HepG2 (cell line): ENCODE results near the gene WFDC10A. TPM values are rescaled to one million over a fixed set of nuclear protein-coding genes. Genes with fewer than 3 reads are reported as not detected.
A peak's percentile ranks its signal among the peaks of the same experiment; 100 is the strongest.

Experiments
- CREB1 ChIP-seq, 2 experiments: fragments of 450-650 bp in 1 of 2; IDR thresholded peaks; 2 replicates each; pipeline ENCODE4 v1.6.1; 2016 to 2017; ENCODE audit warnings: control low read depth in 1 of 2, mild to moderate bottlenecking in 1 of 2, missing compliant biosample characterization in 1 of 2, missing genetic modification characterization in 1 of 2
- ERF ChIP-seq: IDR thresholded peaks from 2 replicates; pipeline ENCODE4 v1.6.1; 2018; ENCODE audit warnings: missing biosample characterization, missing genetic modification reagents
- FOXK1 ChIP-seq: sonication (generic); formaldehyde crosslinking; IDR thresholded peaks from 2 replicates; pipeline ENCODE4 v1.4.0; 2020; ENCODE audit warnings: low read depth, missing genetic modification reagents, borderline replicate concordance
- HDAC2 ChIP-seq: sonication (generic); formaldehyde crosslinking; IDR thresholded peaks from 2 replicates; pipeline ENCODE4 v1.4.0; 2020; ENCODE audit warnings: missing genetic modification reagents
- HHEX ChIP-seq: IDR thresholded peaks from 2 replicates; pipeline ENCODE4 v1.6.1; 2016; ENCODE audit warnings: control low read depth
- ISX ChIP-seq: sonication (generic); formaldehyde crosslinking; conservative IDR thresholded peaks from 2 replicates; pipeline ENCODE4 v1.5.0; 2020; ENCODE audit warnings: missing genetic modification reagents
- KDM5B ChIP-seq: sonication (generic); formaldehyde crosslinking; IDR thresholded peaks from 2 replicates; pipeline ENCODE4 v1.4.0; 2020; ENCODE audit warnings: missing genetic modification reagents, mild to moderate bottlenecking, borderline replicate concordance
- KLF15 ChIP-seq: sonication (generic); formaldehyde crosslinking; IDR thresholded peaks from 2 replicates; pipeline ENCODE4 v1.8.1; 2023; ENCODE audit warnings: borderline replicate concordance, mild to moderate bottlenecking, inconsistent platforms, missing genetic modification reagents, mixed read lengths
- MYC ChIP-seq: sonication (generic); formaldehyde crosslinking; IDR thresholded peaks from 2 replicates; pipeline ENCODE4 v1.9.0; 2021; ENCODE audit warnings: missing genetic modification reagents, borderline replicate concordance
- NFIC ChIP-seq: IDR thresholded peaks from 2 replicates; pipeline ENCODE4 v1.6.1; 2012; ENCODE audit warnings: mild to moderate bottlenecking, low read length, inconsistent platforms
- NPAS2 ChIP-seq: sonication (generic); formaldehyde crosslinking; IDR thresholded peaks from 2 replicates; pipeline ENCODE4 v1.8.0; 2022; ENCODE audit warnings: mild to moderate bottlenecking, missing genetic modification reagents, borderline replicate concordance
- PAF1 ChIP-seq: IDR thresholded peaks from 2 replicates; pipeline ENCODE4 v1.6.1; 2016; ENCODE audit warnings: missing genetic modification reagents, missing compliant biosample characterization
- PHF21A ChIP-seq: sonication (generic); formaldehyde crosslinking; IDR thresholded peaks from 2 replicates; pipeline ENCODE4 v1.5.0; 2020; ENCODE audit warnings: mild to moderate bottlenecking, missing genetic modification reagents
- SALL1 ChIP-seq: sonication (generic); formaldehyde crosslinking; IDR thresholded peaks from 2 replicates; pipeline ENCODE4 v1.8.0; 2022; ENCODE audit warnings: mild to moderate bottlenecking, missing genetic modification reagents
- SRSF4 ChIP-seq: fragments of 200-400 bp; formaldehyde crosslinking; IDR thresholded peaks from one replicate; pipeline ENCODE4 v1.6.1; 2018; ENCODE audit warnings: mild to moderate bottlenecking, low read depth, low read length, moderate library complexity; ENCODE audit not compliant: poor library complexity, severe bottlenecking
- ZBTB1 ChIP-seq: sonication (generic); formaldehyde crosslinking; IDR thresholded peaks from 2 replicates; pipeline ENCODE4 v1.4.0; 2020; ENCODE audit warnings: missing genetic modification reagents, borderline replicate concordance
- ZNF121 ChIP-seq: sonication (generic); formaldehyde crosslinking; IDR thresholded peaks from 2 replicates; pipeline ENCODE4 v1.5.0; 2020; ENCODE audit warnings: mild to moderate bottlenecking, missing genetic modification reagents
- ZNF34 ChIP-seq: sonication (generic); formaldehyde crosslinking; IDR thresholded peaks from 2 replicates; pipeline ENCODE4 v1.4.0; 2020; ENCODE audit warnings: mild to moderate bottlenecking, missing genetic modification reagents, borderline replicate concordance
- ZNF343 ChIP-seq: sonication (generic); formaldehyde crosslinking; IDR thresholded peaks from 2 replicates; pipeline ENCODE4 v1.4.0; 2020; ENCODE audit warnings: mild to moderate bottlenecking, missing genetic modification reagents
- ZNF567 ChIP-seq: sonication (generic); formaldehyde crosslinking; IDR thresholded peaks from 2 replicates; pipeline ENCODE4 v1.8.1; 2023; ENCODE audit warnings: mild to moderate bottlenecking, missing genetic modification reagents, borderline replicate concordance
- ZNF788 ChIP-seq: sonication (generic); formaldehyde crosslinking; IDR thresholded peaks from 2 replicates; pipeline ENCODE4 v1.5.0; 2020; ENCODE audit warnings: mild to moderate bottlenecking, missing genetic modification reagents, borderline replicate concordance
- polyA plus RNA-seq, 8 experiments: library from polyadenylated mRNA; depleted of rRNA in 3 of 8; stranded (reverse) in 7 of 8; unstranded in 1 of 8; fragments of >200 nt; fragmentation: Illumina TruSeq in 4 of 8; extraction: Trizol in 4 of 8; gene quantifications; 2 replicates each; pipeline versions ENCODE4 v1.2.1 to v1.2.3, GENCODE V29; 2011 to 2016; ENCODE audit warnings: low read depth in 4 of 8, missing spikeins in 1 of 8, mixed read lengths in 1 of 8; ENCODE audit not compliant: insufficient read depth in 1 of 8
- total RNA-seq, 5 experiments: library from RNA; depleted of rRNA; stranded (reverse); fragments of >200 nt; fragmentation: Illumina TruSeq; extraction: Trizol; gene quantifications; 2 replicates each; pipeline ENCODE4 v1.2.3, GENCODE V29; 2016; ENCODE audit warnings: low read depth in 1 of 5
- TF ChIP-seq, protein P1 (sequence below): sonication (generic); formaldehyde crosslinking; IDR thresholded peaks from 2 replicates; pipeline ENCODE4 v1.5.0; 2020; ENCODE audit warnings: mild to moderate bottlenecking, missing genetic modification reagents, borderline replicate concordance
- TF ChIP-seq, protein P2 (sequence below): sonication (generic); formaldehyde crosslinking; IDR thresholded peaks from 2 replicates; pipeline ENCODE4 v1.8.1; 2023; ENCODE audit warnings: mild to moderate bottlenecking, moderate library complexity, missing genetic modification reagents

The WFDC10A gene
- total and polyA plus RNA-seq, 2 of the 13 experiments (the other 11 are each of a cell fraction or from before 2014, with no cell fraction given): not detected

DNA sequence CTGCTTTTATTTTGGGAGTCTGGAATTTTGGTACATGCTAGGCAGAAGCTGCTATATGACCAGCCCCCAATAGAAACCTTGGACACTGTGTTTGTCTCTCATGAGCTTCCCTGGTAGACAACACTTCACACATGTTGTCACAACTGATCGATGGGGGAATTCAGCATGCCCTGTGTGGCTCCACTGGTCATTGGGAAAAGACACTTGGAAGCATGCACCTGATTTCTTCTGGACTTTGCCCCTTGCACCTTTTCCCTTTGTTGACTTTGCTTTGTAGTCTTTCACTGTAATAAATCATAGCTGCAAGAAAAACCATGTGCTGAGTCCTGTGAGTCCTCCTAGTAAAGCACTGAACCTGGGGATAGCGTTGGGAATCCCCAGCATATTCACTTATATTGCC, 7.9 kb upstream of the WFDC10A start (continued):
- no peak for TF ChIP-seq KLF15 (CRISPR knock-in tag)
- 0 out of 2 replicates have a peak, but pooled peaks have one; percentile 29 for TF ChIP-seq HDAC2 (CRISPR knock-in tag)
- TF ChIP-seq PAF1 (CRISPR knock-in tag): no peak
- TF ChIP-seq ZBTB1 (CRISPR knock-in tag): no peak
- TF ChIP-seq SRSF4: no peak
- no peak for TF ChIP-seq CREB1 (IDR thresholded peaks at IDR 0.05)
- TF ChIP-seq CREB1 (CRISPR knock-in tag; IDR thresholded peaks at IDR 0.05): no peak
- TF ChIP-seq KDM5B: no peak
- TF ChIP-seq MYC: no peak
- TF ChIP-seq NFIC: no peak
- TF ChIP-seq ZNF121: no peak
- no peak for TF ChIP-seq NPAS2 (CRISPR knock-in tag)
- no peak for TF ChIP-seq ZNF34 (CRISPR knock-in tag)
- TF ChIP-seq ZNF788: no peak
- TF ChIP-seq ZNF567 (CRISPR knock-in tag): no peak
- peak; percentile 85; the same call in 1 of the 2 replicates for TF ChIP-seq ZNF343 (CRISPR knock-in tag)
- TF ChIP-seq HHEX: 0 out of 2 replicates have a peak, but pooled peaks have one; percentile 29
- TF ChIP-seq, protein P1, sequence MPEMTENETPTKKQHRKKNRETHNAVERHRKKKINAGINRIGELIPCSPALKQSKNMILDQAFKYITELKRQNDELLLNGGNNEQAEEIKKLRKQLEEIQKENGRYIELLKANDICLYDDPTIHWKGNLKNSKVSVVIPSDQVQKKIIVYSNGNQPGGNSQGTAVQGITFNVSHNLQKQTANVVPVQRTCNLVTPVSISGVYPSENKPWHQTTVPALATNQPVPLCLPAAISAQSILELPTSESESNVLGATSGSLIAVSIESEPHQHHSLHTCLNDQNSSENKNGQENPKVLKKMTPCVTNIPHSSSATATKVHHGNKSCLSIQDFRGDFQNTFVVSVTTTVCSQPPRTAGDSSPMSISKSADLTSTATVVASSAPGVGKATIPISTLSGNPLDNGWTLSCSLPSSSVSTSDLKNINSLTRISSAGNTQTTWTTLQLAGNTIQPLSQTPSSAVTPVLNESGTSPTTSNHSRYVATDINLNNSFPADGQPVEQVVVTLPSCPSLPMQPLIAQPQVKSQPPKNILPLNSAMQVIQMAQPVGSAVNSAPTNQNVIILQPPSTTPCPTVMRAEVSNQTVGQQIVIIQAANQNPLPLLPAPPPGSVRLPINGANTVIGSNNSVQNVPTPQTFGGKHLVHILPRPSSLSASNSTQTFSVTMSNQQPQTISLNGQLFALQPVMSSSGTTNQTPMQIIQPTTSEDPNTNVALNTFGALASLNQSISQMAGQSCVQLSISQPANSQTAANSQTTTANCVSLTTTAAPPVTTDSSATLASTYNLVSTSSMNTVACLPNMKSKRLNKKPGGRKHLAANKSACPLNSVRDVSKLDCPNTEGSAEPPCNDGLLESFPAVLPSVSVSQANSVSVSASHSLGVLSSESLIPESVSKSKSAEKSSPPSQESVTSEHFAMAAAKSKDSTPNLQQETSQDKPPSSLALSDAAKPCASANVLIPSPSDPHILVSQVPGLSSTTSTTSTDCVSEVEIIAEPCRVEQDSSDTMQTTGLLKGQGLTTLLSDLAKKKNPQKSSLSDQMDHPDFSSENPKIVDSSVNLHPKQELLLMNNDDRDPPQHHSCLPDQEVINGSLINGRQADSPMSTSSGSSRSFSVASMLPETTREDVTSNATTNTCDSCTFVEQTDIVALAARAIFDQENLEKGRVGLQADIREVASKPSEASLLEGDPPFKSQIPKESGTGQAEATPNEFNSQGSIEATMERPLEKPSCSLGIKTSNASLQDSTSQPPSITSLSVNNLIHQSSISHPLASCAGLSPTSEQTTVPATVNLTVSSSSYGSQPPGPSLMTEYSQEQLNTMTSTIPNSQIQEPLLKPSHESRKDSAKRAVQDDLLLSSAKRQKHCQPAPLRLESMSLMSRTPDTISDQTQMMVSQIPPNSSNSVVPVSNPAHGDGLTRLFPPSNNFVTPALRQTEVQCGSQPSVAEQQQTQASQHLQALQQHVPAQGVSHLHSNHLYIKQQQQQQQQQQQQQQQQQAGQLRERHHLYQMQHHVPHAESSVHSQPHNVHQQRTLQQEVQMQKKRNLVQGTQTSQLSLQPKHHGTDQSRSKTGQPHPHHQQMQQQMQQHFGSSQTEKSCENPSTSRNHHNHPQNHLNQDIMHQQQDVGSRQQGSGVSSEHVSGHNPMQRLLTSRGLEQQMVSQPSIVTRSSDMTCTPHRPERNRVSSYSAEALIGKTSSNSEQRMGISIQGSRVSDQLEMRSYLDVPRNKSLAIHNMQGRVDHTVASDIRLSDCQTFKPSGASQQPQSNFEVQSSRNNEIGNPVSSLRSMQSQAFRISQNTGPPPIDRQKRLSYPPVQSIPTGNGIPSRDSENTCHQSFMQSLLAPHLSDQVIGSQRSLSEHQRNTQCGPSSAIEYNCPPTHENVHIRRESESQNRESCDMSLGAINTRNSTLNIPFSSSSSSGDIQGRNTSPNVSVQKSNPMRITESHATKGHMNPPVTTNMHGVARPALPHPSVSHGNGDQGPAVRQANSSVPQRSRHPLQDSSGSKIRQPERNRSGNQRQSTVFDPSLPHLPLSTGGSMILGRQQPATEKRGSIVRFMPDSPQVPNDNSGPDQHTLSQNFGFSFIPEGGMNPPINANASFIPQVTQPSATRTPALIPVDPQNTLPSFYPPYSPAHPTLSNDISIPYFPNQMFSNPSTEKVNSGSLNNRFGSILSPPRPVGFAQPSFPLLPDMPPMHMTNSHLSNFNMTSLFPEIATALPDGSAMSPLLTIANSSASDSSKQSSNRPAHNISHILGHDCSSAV (CRISPR knock-in tag): no peak
- TF ChIP-seq FOXK1 (CRISPR knock-in tag): 0 out of 2 replicates have a peak, but pooled peaks have one; percentile 45
- peak; percentile 37; the same call in 1 of the 2 replicates for TF ChIP-seq PHF21A (CRISPR knock-in tag)
- TF ChIP-seq ERF (CRISPR knock-in tag): 0 out of 2 replicates have a peak, but pooled peaks have one; percentile 31
- TF ChIP-seq ISX (CRISPR knock-in tag): no peak
- TF ChIP-seq, protein P2, sequence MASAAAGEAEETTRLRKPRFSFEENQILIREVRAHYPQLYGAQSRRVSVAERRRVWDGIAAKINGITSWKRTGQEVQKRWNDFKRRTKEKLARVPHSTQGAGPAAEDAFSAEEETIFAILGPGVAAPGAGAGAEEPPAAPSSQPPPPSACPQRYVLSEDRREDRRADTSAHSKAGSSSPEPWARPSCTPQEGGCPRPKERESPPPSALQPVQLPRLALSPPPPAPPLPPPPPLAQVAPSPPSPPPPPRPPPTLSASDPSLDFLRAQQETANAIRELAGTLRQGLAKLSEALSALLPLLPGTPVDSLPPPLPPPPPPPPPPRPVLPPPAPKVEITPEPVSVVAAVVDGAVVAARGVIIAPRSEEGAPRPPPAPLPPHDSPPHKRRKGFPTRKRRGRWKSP (CRISPR knock-in tag): no peak
- TF ChIP-seq SALL1 (CRISPR knock-in tag): peak; percentile 90
